Panc1 (cell line): ENCODE results near the gene CFAP100. TPM values are rescaled to one million over a fixed set of nuclear protein-coding genes. Genes with fewer than 3 reads are reported as not detected.

Source experiments
- ATAC-seq: fragments of 200-7000 bp; cut with Tn5 transposase; 2 replicates; pipeline ENCODE4 v1.9.1; 2020; ENCODE audit warnings: mild to moderate bottlenecking, moderate library complexity
- BruUV-seq: library from RNA; stranded (reverse); fragments of 400-500 nt; replicated peaks from 2 replicates; lab custom pipeline; 2021; lab: Mats Ljungman, UMichigan
- CTCF ChIA-PET: fragments of 300-600 bp; sonication (Branson Sonifier 250); formaldehyde crosslinking; loops from one replicate; lab custom pipeline; 2022; ENCODE audit warnings: antibody characterized with exemption; lab: Charles Lee
- POLR2A ChIA-PET: fragments of 300-600 bp; sonication (Branson Sonifier 250); formaldehyde crosslinking; loops from one replicate; lab custom pipeline; 2022; ENCODE audit warnings: antibody characterized with exemption; lab: Charles Lee
- DNase-seq: peaks from one replicate; pipeline ENCODE4 v3.0.0-alpha.2; 2010; ENCODE audit warnings: low read depth, low spot score
- H3K27ac ChIP-seq: 2 replicates; pipeline ENCODE4 v1.5.1; 2011; ENCODE audit warnings: mild to moderate bottlenecking, low read length, inconsistent platforms
- H3K27me3 ChIP-seq: fragments of 200-500 bp; sonication (Bioruptor generic); 2 replicates; pipeline ENCODE4 v1.6.0; 2014; ENCODE audit warnings: low read length, inconsistent platforms; ENCODE audit not compliant: control insufficient read depth, insufficient read depth
- H3K36me3 ChIP-seq: fragments of 200-500 bp; sonication (Bioruptor generic); 2 replicates; pipeline ENCODE4 v1.5.1; 2014; ENCODE audit warnings: inconsistent platforms, mild to moderate bottlenecking, low read length, moderate library complexity; ENCODE audit not compliant: control insufficient read depth, insufficient read depth
- H3K4me1 ChIP-seq: 2 replicates; pipeline ENCODE4 v1.5.1; 2011; ENCODE audit warnings: inconsistent platforms, mild to moderate bottlenecking, low read length, moderate library complexity; ENCODE audit not compliant: control insufficient read depth, insufficient read depth
- H3K4me3 ChIP-seq, 2 experiments: 2 replicates each; pipeline ENCODE4 v1.5.1; 2011 to 2012; ENCODE audit warnings: low read depth in 2 of 2, low read length in 2 of 2, mild to moderate bottlenecking in 2 of 2, inconsistent platforms in 1 of 2, moderate library complexity in 1 of 2
- H3K9me3 ChIP-seq: fragments of 200-500 bp; sonication (Bioruptor generic); 2 replicates; pipeline ENCODE4 v1.5.1; 2014; ENCODE audit warnings: low read depth, mild to moderate bottlenecking, inconsistent platforms, low read length, moderate library complexity; ENCODE audit not compliant: control insufficient read depth, insufficient read depth
- CTCF ChIP-seq: fragments of 450-650 bp; IDR thresholded peaks from 2 replicates; pipeline ENCODE4 v1.5.1; 2017; ENCODE audit warnings: mild to moderate bottlenecking
- POLR2AphosphoS5 ChIP-seq: IDR thresholded peaks from 2 replicates; pipeline ENCODE4 v1.6.1; 2012; ENCODE audit warnings: mild to moderate bottlenecking, low read depth, low read length, moderate library complexity
- SIN3A ChIP-seq: IDR thresholded peaks from 2 replicates; pipeline ENCODE4 v1.6.1; 2012; ENCODE audit warnings: low read depth, mild to moderate bottlenecking, low read length, moderate library complexity, borderline replicate concordance; ENCODE audit not compliant: insufficient read depth
- TCF7L2 ChIP-seq: IDR thresholded peaks from 2 replicates; pipeline ENCODE4 v1.6.1; 2011; ENCODE audit warnings: mild to moderate bottlenecking, low read depth, low read length, inconsistent platforms
- in situ Hi-C: cut with HindIII; loops from 2 replicates; pipeline ENCODE4 v1.10.0; 2016; ENCODE audit warnings: low sequenced_read_pairs, low pct_unique_long_range_greater_than_20kb
- intact Hi-C: fragments of 100-400 bp; cut with micrococcal nuclease; formaldehyde crosslinking; loops from one replicate; pipeline ENCODE4 v1.10.0; 2022; ENCODE audit not compliant: unreplicated experiment
- total RNA-seq: library from RNA; stranded (reverse); gene quantifications from one replicate; pipeline ENCODE4 v1.2.1, GENCODE V29; 2021; ENCODE audit not compliant: unreplicated experiment
- TF ChIP-seq, protein P1 (sequence below), 2 experiments: IDR thresholded peaks; 2 replicates each; pipeline ENCODE4 v1.6.1; 2011 to 2012; ENCODE audit warnings: low read depth in 2 of 2, control low read depth in 1 of 2, low read length in 1 of 2, mild to moderate bottlenecking in 1 of 2, moderate library complexity in 1 of 2; ENCODE audit not compliant: insufficient read depth in 1 of 2

Gene CFAP100
- total RNA-seq, 1 experiment from 2014 or later: not detected

DNA sequence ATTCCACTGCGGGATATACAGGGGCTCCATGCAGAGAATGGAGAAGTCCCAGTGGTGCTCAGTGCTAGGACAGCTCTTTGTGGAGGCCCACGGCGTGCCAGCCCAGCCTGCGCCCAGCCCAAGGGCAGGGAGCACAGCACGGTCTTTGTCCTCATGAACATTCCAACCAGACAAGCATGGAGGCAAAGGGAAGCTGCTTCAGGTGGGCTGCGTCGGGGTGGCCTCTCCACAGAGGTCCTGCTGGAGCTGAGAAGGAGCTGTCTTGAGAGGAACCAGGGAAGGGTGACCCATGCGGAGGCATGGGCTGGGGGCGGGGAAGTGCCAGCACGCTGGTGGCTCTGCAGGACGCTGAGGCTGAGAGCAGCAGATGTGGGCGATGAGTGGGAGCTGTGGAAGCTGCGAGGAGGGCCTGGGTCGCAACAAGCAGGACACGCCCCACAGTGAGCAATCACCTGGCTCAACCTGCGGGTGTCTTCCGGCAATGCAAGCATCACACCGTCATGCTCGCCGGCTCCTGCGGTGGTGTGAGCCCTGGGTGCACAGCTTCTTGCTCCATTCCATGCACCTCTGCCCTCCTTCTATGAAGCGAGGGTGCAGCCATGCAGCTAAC, 23.5 kb upstream of the CFAP100 start:
- no TSS peak for BruUV-seq
- CTCF ChIA-PET: no interaction called here
- no peaks in the 10 kb centered on the region for H3K4me1 ChIP-seq

DNA sequence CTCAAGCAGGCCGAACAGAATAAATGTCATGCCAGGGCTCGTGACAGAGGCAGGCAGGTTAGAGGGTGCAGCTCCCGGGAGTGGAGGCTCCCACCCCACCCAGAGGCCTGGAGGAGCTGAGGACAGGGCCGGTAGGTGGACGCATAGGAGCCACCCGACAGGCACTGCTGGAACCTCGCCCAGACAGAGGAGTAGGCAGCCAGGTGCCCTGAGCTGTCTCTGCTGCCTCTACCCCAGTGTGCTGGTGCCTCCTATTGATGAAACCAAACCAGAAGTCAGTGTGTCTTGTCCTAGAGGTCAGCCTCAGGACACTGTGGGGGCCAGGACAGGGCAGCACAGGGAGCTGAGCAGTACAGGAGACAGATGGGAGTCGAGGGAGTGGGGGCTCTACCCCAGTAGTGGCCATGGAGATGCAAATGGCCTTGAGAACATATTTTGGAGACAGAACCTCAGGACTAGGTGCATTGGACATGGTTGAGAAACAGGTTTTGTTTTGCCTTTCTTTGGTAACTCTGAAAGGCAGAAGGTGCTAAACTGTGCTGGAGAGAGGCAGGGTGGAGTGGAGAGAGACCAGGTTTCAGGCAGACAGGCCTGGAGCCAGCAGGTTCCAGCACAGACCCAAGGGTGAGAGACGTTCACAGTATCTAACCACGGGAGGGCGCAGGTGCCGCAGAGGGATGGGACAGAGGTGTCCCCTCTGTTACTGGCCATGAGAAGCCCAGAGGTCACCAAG, 22.1 kb upstream of the CFAP100 start:
- POLR2A ChIA-PET: no interaction called here
- no peak for ATAC-seq

More for the DNA sequence above, 23.5 kb upstream of the CFAP100 start:
- DNase-seq (no peak), ATAC-seq (no peak)
- no peaks in the 10 kb centered on the region for H3K36me3 ChIP-seq
- in situ Hi-C loops: no loop called here
- H3K9me3 ChIP-seq: no peaks in the 10 kb centered on the region
- peaks cover 6% of the 10 kb centered on the region; the same call in 1 of the 2 replicates for H3K27me3 ChIP-seq
- intact Hi-C loops: no loop called here
- no peak overlapping the region for H3K27ac ChIP-seq
- H3K4me3 ChIP-seq: no peak overlapping the region
- POLR2A ChIA-PET: interaction anchor here (0.6 kb wide), 1 partner anchor 249 kb away, joined by 7 read pairs; no protein-coding TSS in a partner anchor
- TF ChIP-seq, protein P1, sequence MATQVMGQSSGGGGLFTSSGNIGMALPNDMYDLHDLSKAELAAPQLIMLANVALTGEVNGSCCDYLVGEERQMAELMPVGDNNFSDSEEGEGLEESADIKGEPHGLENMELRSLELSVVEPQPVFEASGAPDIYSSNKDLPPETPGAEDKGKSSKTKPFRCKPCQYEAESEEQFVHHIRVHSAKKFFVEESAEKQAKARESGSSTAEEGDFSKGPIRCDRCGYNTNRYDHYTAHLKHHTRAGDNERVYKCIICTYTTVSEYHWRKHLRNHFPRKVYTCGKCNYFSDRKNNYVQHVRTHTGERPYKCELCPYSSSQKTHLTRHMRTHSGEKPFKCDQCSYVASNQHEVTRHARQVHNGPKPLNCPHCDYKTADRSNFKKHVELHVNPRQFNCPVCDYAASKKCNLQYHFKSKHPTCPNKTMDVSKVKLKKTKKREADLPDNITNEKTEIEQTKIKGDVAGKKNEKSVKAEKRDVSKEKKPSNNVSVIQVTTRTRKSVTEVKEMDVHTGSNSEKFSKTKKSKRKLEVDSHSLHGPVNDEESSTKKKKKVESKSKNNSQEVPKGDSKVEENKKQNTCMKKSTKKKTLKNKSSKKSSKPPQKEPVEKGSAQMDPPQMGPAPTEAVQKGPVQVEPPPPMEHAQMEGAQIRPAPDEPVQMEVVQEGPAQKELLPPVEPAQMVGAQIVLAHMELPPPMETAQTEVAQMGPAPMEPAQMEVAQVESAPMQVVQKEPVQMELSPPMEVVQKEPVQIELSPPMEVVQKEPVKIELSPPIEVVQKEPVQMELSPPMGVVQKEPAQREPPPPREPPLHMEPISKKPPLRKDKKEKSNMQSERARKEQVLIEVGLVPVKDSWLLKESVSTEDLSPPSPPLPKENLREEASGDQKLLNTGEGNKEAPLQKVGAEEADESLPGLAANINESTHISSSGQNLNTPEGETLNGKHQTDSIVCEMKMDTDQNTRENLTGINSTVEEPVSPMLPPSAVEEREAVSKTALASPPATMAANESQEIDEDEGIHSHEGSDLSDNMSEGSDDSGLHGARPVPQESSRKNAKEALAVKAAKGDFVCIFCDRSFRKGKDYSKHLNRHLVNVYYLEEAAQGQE (IDR thresholded peaks at IDR 0.05; ENCODE audit: insufficient read depth in 1 of 2, low read depth in 2 of 2, low read length in 1 of 2): no peak
- no peak for TF ChIP-seq SIN3A
- no peak for TF ChIP-seq POLR2AphosphoS5
- no peak for TF ChIP-seq TCF7L2
- TF ChIP-seq CTCF: no peak

More for the DNA sequence above, 22.1 kb upstream of the CFAP100 start:
- Histone ChIP-seq H3K4me1 (no peaks in the 10 kb centered on the region), H3K27ac (no peak overlapping the region), H3K27me3 (peaks cover 3% of the 10 kb centered on the region; the same call in 1 of the 2 replicates), H3K4me3 (no peak overlapping the region), H3K36me3 (no peaks in the 10 kb centered on the region), H3K9me3 (no peaks in the 10 kb centered on the region)
- no TSS peak for BruUV-seq
- TF ChIP-seq SIN3A: no peak
- TF ChIP-seq CTCF: no peak
- TF ChIP-seq, protein P1 (IDR thresholded peaks at IDR 0.05; ENCODE audit: insufficient read depth in 1 of 2, low read depth in 2 of 2, low read length in 1 of 2): no peak
- no peak for TF ChIP-seq TCF7L2
- TF ChIP-seq POLR2AphosphoS5: no peak
- in situ Hi-C loops: no loop called here
- DNase-seq: no peak
- CTCF ChIA-PET: interaction anchor here (0.6 kb wide), 1 partner anchor 159 kb away, joined by 5 read pairs; no protein-coding TSS in a partner anchor
- intact Hi-C loops: no loop called here
